NT2/D1 (cell line): ENCODE data around the gene MMEL1.

Experiments used
- DNase-seq: peaks from one replicate; pipeline ENCODE4 v3.0.0-alpha.2; 2011; ENCODE audit warnings: low read depth, low spot score
- H3K27me3 ChIP-seq: 2 replicates; pipeline ENCODE4 v1.6.0; 2011; ENCODE audit warnings: mild to moderate bottlenecking; ENCODE audit not compliant: insufficient read length, insufficient read depth
- H3K36me3 ChIP-seq: 2 replicates; pipeline ENCODE4 v1.6.1; 2011; ENCODE audit warnings: mild to moderate bottlenecking, low read length, mixed read lengths; ENCODE audit not compliant: insufficient read depth, insufficient read length
- H3K4me1 ChIP-seq: 2 replicates; pipeline ENCODE4 v1.5.1; 2011; ENCODE audit not compliant: insufficient read depth, insufficient read length
- H3K4me3 ChIP-seq: 2 replicates; pipeline ENCODE4 v1.5.1; 2011; ENCODE audit warnings: low read depth; ENCODE audit not compliant: insufficient read length
- H3K9ac ChIP-seq: 2 replicates; pipeline ENCODE4 v1.6.0; 2011; ENCODE audit warnings: low read depth; ENCODE audit not compliant: insufficient read length
- H3K9me3 ChIP-seq: 2 replicates; pipeline ENCODE4 v1.5.1; 2011; ENCODE audit warnings: mild to moderate bottlenecking, low read length; ENCODE audit not compliant: insufficient read depth
- SUZ12 ChIP-seq: IDR thresholded peaks from 2 replicates; pipeline ENCODE4 v1.6.1; 2011; ENCODE audit not compliant: insufficient read length, insufficient read depth; ENCODE audit errors: extremely low read depth
- YY1 ChIP-seq: IDR thresholded peaks from 2 replicates; pipeline ENCODE4 v1.6.1; 2011; ENCODE audit not compliant: insufficient read length, insufficient read depth
- ZNF274 ChIP-seq: IDR thresholded peaks from 2 replicates; pipeline ENCODE4 v1.6.1; 2011; ENCODE audit warnings: mild to moderate bottlenecking, low read depth, low read length

The MMEL1 gene

GRCh38 chr1:2636733-2637132 is 3.9 kb upstream of the MMEL1 start:
- TF ChIP-seq YY1 (no peak), ZNF274 (no peak), SUZ12 (no peak)
- Histone ChIP-seq H3K9me3 (peaks cover 15% of the 10 kb centered on the region; the same call in 1 of the 2 replicates), H3K36me3 (no peaks in the 10 kb centered on the region), H3K4me1 (peaks cover 24% of the 10 kb centered on the region), H3K27me3 (peaks cover 14% of the 10 kb centered on the region), H3K4me3 (no peak overlapping the region), H3K9ac (no peak overlapping the region)
- DNase-seq: no peak

GRCh38 chr1:2635361-2636010 is 2.7 kb upstream of the MMEL1 start:
- H3K9ac ChIP-seq: no peak overlapping the region
- DNase-seq: no peak
- no peak overlapping the region for H3K4me3 ChIP-seq
- H3K36me3 ChIP-seq: no peaks in the 10 kb centered on the region
- peaks cover 15% of the 10 kb centered on the region; the same call in 1 of the 2 replicates for H3K9me3 ChIP-seq
- H3K27me3 ChIP-seq: peaks cover 19% of the 10 kb centered on the region
- peaks cover 29% of the 10 kb centered on the region for H3K4me1 ChIP-seq
- TF ChIP-seq ZNF274 (no peak), YY1 (no peak), SUZ12 (no peak)

DNA sequence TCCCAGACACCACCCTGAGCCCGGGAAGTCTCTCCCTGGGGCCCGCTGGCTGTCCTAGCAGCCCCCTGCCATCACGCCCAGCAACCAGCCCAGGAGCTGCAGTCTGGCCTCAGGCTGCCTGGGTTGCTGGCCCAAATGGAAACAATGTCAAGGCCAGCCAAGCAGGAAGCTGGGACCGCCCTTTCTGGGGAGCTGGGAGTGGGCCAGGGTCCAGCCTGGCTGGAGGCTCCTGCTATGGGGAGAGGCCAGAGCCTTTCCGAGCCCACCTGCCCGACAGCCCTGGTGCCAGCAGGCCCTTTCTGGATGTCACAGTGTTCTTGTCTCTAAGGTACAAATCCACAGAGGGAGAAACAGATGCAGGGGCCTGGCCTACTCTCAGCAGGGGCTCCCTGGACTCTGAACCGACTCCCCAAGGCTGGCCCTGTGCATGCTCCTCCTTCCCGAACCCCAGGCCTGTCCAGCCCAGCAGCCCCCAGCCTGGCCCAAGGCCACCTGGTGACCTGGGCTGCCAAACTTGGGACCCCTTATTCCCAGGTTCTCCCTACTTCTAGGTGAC is 1.2 kb upstream of the MMEL1 start:
- Histone ChIP-seq H3K36me3 (no peaks in the 10 kb centered on the region), H3K4me1 (peaks cover 27% of the 10 kb centered on the region), H3K4me3 (no peak overlapping the region), H3K27me3 (peaks cover 34% of the 10 kb centered on the region), H3K9ac (no peak overlapping the region), H3K9me3 (peaks cover 15% of the 10 kb centered on the region; the same call in 1 of the 2 replicates)
- TF ChIP-seq ZNF274 (no peak), YY1 (no peak), SUZ12 (no peak)
- DNase-seq: no peak

GRCh38 chr1:2633366-2633935 is 635 bp upstream of the MMEL1 start:
- peaks cover 15% of the 10 kb centered on the region; the same call in 1 of the 2 replicates for H3K9me3 ChIP-seq
- H3K9ac ChIP-seq: peak overlapping the region; percentile 61
- no peaks in the 10 kb centered on the region for H3K36me3 ChIP-seq
- TF ChIP-seq ZNF274 (no peak), YY1 (no peak), SUZ12 (no peak)
- peaks cover 27% of the 10 kb centered on the region for H3K4me1 ChIP-seq
- H3K4me3 ChIP-seq: no peak overlapping the region
- DNase-seq: no peak
- peaks cover 39% of the 10 kb centered on the region for H3K27me3 ChIP-seq

- Histone ChIP-seq H3K4me1 (peaks cover 28% of the 10 kb centered on the region), H3K27me3 (peaks cover 47% of the 10 kb centered on the region), H3K9me3 (peaks cover 9% of the 10 kb centered on the region; the same call in 1 of the 2 replicates), H3K9ac (peak overlapping the region; percentile 4), H3K36me3 (no peaks in the 10 kb centered on the region), H3K4me3 (no peak overlapping the region)
- TF ChIP-seq YY1 (no peak), ZNF274 (no peak), SUZ12 (no peak)
- no peak for DNase-seq
Observed at GRCh38 chr1:2632051-2632430, 775 bp downstream of the MMEL1 start.

DNA sequence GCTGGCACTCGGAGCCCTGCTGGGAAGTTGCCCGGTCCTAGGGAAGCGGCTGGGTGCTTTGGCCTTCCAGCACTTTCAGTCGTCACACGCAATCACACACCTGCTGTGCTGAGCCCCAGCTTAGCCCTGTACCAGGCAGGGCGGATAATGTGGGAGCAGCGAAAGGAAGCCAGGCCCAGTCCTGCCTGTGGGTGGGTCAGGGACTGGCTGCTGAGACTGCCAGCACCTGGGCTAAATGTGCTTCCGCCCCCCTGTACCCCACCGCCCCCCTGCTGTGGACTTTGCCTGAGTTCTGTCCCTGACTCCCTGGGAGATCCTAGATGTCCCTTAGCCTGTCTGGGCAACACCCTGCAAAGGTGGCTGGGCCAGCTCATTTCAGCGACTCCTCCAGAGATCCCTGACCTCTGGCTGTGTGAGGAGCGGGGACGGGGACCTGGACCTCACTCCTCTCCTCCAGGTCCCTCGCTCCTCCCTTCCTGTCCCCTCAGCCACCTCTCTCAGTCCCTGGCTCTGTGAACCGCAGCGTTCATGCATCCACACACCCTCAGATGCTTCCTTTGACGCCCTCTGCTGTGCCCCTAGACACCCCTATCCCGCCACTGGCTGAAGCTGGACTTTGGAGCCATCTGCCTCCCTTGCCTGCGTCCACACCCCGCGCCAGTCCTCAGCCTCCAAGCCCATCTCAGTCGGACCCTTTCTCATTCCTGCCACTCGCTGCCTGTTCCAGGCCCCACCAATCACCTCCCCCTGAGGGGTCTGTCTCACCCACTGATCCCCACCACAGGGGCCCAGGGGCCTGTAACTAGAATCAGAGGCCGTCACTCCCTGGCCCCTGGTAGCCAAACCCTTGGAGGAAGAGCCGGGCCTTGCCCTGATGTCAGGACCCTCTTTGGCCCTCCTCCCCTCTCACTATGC is 1.4 kb downstream of the MMEL1 start:
- H3K9ac ChIP-seq: peak overlapping the region; percentile 4
- no peak for DNase-seq
- H3K4me1 ChIP-seq: peaks cover 28% of the 10 kb centered on the region
- no peak overlapping the region for H3K4me3 ChIP-seq
- peaks cover 47% of the 10 kb centered on the region for H3K27me3 ChIP-seq
- TF ChIP-seq SUZ12: no peak
- no peak for TF ChIP-seq ZNF274
- TF ChIP-seq YY1: no peak
- peaks cover 3% of the 10 kb centered on the region; the same call in 1 of the 2 replicates for H3K9me3 ChIP-seq
- H3K36me3 ChIP-seq: no peaks in the 10 kb centered on the region
